Measurements from ENCODE around the gene PPP2R5D.

PPP2R5D gene

DNA sequence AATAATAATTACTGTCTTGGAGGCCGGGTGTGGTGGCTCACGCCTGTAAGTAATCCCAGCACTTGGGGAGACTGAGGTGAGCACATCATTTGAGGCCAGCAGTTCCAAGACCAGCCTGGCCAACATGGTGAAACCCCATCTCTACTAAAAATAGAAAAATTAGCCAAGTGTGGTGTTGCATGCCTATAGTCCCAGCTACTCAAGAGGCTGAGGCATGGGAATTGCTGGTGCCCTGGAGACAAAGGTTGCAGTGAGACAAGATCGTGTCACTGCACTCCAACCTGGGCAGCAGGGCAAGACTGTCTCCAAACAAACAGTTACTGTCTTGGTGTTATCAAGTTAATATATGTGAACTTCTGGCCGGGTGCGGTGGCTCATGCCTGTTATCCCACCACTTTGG, 42.0 kb downstream of the PPP2R5D start:
- TF ChIP-seq, protein P1, sequence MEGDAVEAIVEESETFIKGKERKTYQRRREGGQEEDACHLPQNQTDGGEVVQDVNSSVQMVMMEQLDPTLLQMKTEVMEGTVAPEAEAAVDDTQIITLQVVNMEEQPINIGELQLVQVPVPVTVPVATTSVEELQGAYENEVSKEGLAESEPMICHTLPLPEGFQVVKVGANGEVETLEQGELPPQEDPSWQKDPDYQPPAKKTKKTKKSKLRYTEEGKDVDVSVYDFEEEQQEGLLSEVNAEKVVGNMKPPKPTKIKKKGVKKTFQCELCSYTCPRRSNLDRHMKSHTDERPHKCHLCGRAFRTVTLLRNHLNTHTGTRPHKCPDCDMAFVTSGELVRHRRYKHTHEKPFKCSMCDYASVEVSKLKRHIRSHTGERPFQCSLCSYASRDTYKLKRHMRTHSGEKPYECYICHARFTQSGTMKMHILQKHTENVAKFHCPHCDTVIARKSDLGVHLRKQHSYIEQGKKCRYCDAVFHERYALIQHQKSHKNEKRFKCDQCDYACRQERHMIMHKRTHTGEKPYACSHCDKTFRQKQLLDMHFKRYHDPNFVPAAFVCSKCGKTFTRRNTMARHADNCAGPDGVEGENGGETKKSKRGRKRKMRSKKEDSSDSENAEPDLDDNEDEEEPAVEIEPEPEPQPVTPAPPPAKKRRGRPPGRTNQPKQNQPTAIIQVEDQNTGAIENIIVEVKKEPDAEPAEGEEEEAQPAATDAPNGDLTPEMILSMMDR (IDR thresholded peaks at IDR 0.05; ENCODE audit: insufficient read depth, low read length, poor library complexity, severe bottlenecking), result no peak
- Histone ChIP-seq H3K4me3 (replicated peaks; ENCODE audit: low read depth, low read length) (no peak overlapping the region), H3K36me3 (ENCODE audit: control insufficient read depth, insufficient read depth, low read length) (peaks cover 24% of the 10 kb centered on the region), H3K27me3 (replicated peaks; ENCODE audit: control insufficient read depth, insufficient read depth, low read length) (no peaks in the 10 kb centered on the region)
- no peak for DNase-seq (ENCODE audit: extremely low read depth, insufficient read length)

DNA sequence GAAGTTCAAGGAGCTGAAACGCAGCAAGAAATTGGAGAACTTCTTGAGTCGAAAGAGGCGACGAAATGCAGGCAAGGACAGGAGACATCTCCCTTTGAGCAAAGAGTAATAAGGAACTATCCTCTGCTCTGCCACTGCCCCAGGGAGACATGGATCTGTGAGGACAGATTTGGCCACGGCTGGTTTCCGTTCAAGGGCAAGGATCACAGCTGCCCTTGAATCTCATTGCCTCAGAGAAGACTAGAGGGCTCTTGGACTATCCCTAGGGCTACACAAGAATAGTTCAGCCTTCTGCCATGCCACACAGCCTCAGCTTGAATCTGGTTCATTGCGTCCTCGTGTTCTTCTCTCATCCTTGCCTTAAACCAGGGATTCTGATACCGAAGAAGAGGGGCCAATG, 44.8 kb downstream of the PPP2R5D start:
- no peak for DNase-seq (ENCODE audit: extremely low read depth, insufficient read length)
- Histone ChIP-seq H3K4me3 (replicated peaks; ENCODE audit: low read depth, low read length) (no peak overlapping the region), H3K27me3 (replicated peaks; ENCODE audit: control insufficient read depth, insufficient read depth, low read length) (no peaks in the 10 kb centered on the region), H3K36me3 (ENCODE audit: control insufficient read depth, insufficient read depth, low read length) (peaks cover 27% of the 10 kb centered on the region)
- TF ChIP-seq, protein P1 (IDR thresholded peaks at IDR 0.05; ENCODE audit: insufficient read depth, low read length, poor library complexity, severe bottlenecking), result no peak

DNA sequence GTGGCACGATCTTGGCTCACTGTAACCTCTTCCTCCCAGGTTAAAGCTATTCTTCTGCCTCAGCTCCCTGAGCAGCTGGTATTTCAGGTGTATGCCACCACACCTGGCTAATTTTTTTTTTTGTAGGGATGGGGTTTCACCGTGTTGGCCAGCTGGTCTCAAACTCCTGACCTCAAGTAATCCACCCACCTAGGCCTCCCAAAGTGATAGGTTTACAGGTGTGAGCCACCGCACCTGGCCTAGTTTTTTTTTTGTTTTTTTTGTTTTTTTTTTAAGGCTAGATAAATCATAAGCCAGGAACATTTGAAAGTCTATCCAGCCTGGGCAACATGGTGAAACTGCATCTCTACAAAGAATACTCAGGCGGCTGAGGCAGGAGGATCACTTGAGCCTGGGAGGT, 48.0 kb downstream of the PPP2R5D start:
- no peak for DNase-seq (ENCODE audit: extremely low read depth, insufficient read length)
- TF ChIP-seq, protein P1 (IDR thresholded peaks at IDR 0.05; ENCODE audit: insufficient read depth, low read length, poor library complexity, severe bottlenecking), result no peak
- H3K36me3 ChIP-seq (ENCODE audit: control insufficient read depth, insufficient read depth, low read length), result peaks cover 21% of the 10 kb centered on the region
- H3K27me3 ChIP-seq (replicated peaks; ENCODE audit: control insufficient read depth, insufficient read depth, low read length), result no peaks in the 10 kb centered on the region
- no peak overlapping the region for H3K4me3 ChIP-seq (replicated peaks; ENCODE audit: low read depth, low read length)

DNA sequence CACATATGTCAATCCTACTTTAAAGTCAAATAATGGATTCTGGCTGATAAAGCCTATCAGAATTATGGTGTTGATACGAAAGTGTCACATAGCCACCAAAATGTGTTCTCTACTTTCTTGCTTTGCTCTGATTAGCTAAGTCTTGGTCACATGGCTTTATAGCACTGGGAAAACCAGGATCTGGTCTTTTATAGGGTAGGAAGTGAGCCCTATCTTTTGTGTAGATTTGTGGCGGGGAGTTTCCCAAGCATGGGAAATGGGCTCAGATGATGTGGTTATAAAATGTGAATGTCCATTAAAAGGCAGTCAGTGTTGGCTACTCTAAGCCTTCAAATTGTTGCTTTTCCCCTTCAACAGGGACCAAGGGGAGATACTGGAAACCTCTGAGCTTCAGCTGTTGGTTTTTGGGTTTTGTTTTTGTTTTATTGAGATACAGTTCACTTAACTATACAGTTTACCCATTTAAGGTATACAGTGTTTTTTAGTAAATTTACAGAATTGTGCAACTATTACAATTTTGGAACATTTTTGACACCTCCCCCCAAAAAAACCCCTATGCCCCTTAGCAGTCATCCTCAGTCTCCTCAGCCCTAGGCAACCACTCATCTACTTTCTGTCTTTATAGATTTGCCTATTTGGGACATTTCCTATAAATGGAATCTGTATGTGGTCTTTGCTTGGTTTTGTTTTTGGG, 49.3 kb downstream of the PPP2R5D start:
- H3K27me3 ChIP-seq (replicated peaks; ENCODE audit: control insufficient read depth, insufficient read depth, low read length), result no peaks in the 10 kb centered on the region
- no peak for DNase-seq (ENCODE audit: extremely low read depth, insufficient read length)
- peaks cover 27% of the 10 kb centered on the region for H3K36me3 ChIP-seq (ENCODE audit: control insufficient read depth, insufficient read depth, low read length)

DNA sequence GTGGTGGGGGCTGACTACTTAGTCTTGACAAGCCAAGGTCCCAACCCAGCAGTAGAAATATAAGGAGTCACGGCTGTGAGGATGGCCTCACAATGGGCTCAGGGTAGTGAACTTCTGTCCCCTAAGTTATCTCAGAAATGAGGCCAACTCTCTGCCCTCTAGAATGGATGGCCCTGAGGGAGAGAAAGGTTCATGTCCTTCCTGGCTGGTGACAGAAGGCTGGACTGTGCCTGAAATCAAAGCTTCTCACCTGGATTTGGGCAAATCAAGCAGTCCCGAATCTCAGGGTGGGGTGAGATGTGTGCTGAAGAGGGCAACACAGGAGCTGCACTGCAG, 49.8 kb downstream of the PPP2R5D start:
- no peak for DNase-seq (ENCODE audit: extremely low read depth, insufficient read length)
- TF ChIP-seq, protein P1 (IDR thresholded peaks at IDR 0.05; ENCODE audit: insufficient read depth, low read length, poor library complexity, severe bottlenecking), result no peak
- Histone ChIP-seq H3K36me3 (ENCODE audit: control insufficient read depth, insufficient read depth, low read length) (peaks cover 25% of the 10 kb centered on the region), H3K4me3 (replicated peaks; ENCODE audit: low read depth, low read length) (no peak overlapping the region), H3K27me3 (replicated peaks; ENCODE audit: control insufficient read depth, insufficient read depth, low read length) (no peaks in the 10 kb centered on the region)

More for the DNA sequence above, 49.3 kb downstream of the PPP2R5D start:
- no peak overlapping the region for H3K4me3 ChIP-seq (replicated peaks; ENCODE audit: low read depth, low read length)
- TF ChIP-seq, protein P1 (IDR thresholded peaks at IDR 0.05; ENCODE audit: insufficient read depth, low read length, poor library complexity, severe bottlenecking), result no peak

Measured in GM06990 (cell line).